Activated CD4-positive, alpha-beta memory T cell treated with anti-CD3 and anti-CD28 coated beads for 36 hours (primary cell): ENCODE data around the gene EFCAB9. TPM values are rescaled to one million over a fixed set of nuclear protein-coding genes. Genes with fewer than 3 reads are reported as not detected.
A peak's percentile ranks its signal among the peaks of the same experiment; 100 is the strongest.

Experiments
- CTCF ChIA-PET: fragments of 350-600 bp; sonication (Branson Sonifier 250); formaldehyde crosslinking; loops from one replicate; lab custom pipeline; 2021; ENCODE audit warnings: antibody characterized with exemption, inconsistent platforms; lab: Charles Lee
- POLR2A ChIA-PET: fragments of 350-600 bp; sonication (Branson Sonifier 250); formaldehyde crosslinking; loops from one replicate; lab custom pipeline; 2021; ENCODE audit warnings: antibody characterized with exemption; lab: Charles Lee
- DNase-seq: peaks from one replicate; pipeline ENCODE4 v3.0.0-alpha.2; 2020
- H3K27ac Mint-ChIP-seq: one replicate; pipeline ENCODE4 v1.8.0; 2021; ENCODE audit warnings: mixed read lengths
- H3K27me3 Mint-ChIP-seq: one replicate; pipeline ENCODE4 v1.8.0; 2021; ENCODE audit warnings: mixed read lengths
- H3K36me3 Mint-ChIP-seq: one replicate; pipeline ENCODE4 v1.8.0; 2021; ENCODE audit warnings: mixed read lengths
- H3K4me1 Mint-ChIP-seq: one replicate; pipeline ENCODE4 v1.8.0; 2021; ENCODE audit warnings: low read depth, mixed read lengths
- H3K4me3 Mint-ChIP-seq: one replicate; pipeline ENCODE4 v1.8.0; 2021; ENCODE audit warnings: mild to moderate bottlenecking, mixed read lengths
- H3K9me3 Mint-ChIP-seq: one replicate; pipeline ENCODE4 v1.8.0; 2021; ENCODE audit warnings: mixed read lengths
- intact Hi-C: fragments of 100-400 bp; cut with micrococcal nuclease; formaldehyde crosslinking; loops from one replicate; pipeline ENCODE4 v1.15.1; 2023
- total RNA-seq, 2 experiments: library from RNA; stranded (reverse); gene quantifications; one replicate each; pipeline ENCODE4 v1.2.3, GENCODE V29; 2021

Gene EFCAB9
- total RNA-seq, 2 experiments from 2014 or later: not detected

DNA sequence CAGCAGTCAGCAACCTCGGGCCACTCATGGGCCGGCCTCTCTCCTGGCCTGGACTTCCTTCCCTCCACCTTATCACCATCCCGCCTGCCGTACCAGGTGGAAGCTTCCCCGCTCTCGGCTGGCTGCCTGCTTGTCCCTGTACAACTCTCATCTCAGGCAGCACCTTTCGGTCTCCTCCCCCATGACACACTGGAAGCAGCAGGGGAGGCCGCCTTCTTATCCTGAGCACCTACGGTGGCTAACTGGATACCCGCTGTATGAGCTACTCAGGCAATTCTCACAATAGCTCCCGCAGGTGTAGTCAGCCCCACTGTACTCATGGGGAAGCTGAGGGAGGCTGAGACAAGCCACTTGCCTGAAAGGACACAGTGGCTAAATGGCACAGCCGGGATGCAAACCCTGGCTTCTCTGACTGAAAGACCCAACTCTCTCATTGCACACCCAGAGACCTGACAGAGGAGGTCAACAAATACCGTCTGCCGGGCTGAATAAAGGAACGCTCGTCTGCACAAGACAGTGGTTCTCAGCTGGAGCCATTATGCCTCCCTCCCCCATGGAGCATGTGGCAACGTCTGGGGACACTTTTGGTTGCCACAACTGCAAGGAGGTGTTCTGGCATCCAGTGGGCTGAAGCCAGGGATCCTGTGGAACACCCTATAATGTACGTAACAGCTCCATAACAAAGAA lies 15.5 kb upstream of the EFCAB9 start:
- H3K27me3 Mint-ChIP-seq: no peaks in the 10 kb centered on the region
- intact Hi-C loops: loop anchor here (5.0 to 10.0 kb wide), 3 partner anchors 234 to 1884 kb away; partner anchors contain the start of genes DUSP1 and LCP2
- peaks cover 38% of the 10 kb centered on the region for H3K36me3 Mint-ChIP-seq
- no peaks in the 10 kb centered on the region for H3K9me3 Mint-ChIP-seq
- peak overlapping the region; percentile 99 for H3K27ac Mint-ChIP-seq
- peak overlapping the region; percentile 73 for H3K4me3 Mint-ChIP-seq
- ChIA-PET POLR2A (interaction anchor here (0.7 to 7.3 kb wide), 7 partner anchors 7 to 272 kb away, joined by 3 to 166 read pairs (median 4); partner anchors contain the start of gene STK10), CTCF (interaction anchor here (0.6 to 2.9 kb wide), 8 partner anchors 8 to 183 kb away, joined by 3 to 21 read pairs (median 3); partner anchors contain the start of gene STK10)
- peaks cover 86% of the 10 kb centered on the region for H3K4me1 Mint-ChIP-seq
- peak; percentile 57 for DNase-seq

DNA sequence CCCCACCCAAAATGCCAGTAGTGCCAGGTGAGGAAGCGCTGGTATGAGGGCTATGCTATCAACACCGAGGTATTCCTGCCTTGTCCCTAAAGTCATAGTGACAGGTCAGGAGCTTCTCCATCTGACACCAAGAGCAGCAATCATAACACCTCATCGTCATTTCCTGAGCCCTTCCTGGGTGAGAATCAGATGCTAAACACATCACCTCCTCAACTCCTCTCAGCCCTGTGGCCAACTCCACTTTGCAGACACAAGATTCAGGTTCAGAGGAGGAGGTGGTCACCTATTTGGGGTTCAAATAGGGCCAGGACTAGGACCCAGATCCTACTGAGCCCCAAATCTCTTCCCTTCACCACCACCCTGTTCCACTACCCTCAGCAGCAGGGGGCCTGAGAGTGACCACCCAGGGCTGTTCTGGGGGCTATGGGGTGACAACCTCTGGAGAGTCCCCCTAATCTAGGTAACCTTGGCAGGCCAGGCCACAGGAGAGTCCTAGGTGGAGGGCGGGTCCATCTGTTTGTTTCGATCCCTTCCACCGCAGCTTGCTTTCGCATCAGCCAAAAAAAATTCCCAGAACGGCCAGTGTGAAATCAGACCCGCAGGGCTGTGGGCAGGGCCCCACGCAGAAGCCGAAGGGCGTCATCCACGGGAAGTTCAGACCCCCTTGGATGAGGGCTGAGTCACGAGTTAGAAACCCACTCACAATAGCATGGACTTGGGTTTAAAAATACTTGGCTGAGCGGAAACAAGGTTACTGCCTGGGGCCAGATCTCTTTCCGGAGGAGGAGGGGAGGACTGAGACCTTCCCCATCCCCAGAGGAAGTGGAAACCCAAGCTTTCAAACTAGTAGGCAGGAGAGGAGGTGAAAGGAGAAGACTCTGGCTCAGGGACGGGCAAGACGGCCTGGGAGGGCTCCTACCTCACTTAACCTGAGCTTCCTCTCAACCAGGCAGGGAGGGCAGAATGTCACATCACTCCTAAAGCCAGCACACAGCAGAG lies 14.7 kb upstream of the EFCAB9 start:
- POLR2A ChIA-PET: interaction anchor here (0.7 to 7.3 kb wide), 9 partner anchors 7 to 273 kb away, joined by 3 to 166 read pairs (median 4); partner anchors contain the start of gene STK10
- H3K36me3 Mint-ChIP-seq: peaks cover 39% of the 10 kb centered on the region

DNA sequence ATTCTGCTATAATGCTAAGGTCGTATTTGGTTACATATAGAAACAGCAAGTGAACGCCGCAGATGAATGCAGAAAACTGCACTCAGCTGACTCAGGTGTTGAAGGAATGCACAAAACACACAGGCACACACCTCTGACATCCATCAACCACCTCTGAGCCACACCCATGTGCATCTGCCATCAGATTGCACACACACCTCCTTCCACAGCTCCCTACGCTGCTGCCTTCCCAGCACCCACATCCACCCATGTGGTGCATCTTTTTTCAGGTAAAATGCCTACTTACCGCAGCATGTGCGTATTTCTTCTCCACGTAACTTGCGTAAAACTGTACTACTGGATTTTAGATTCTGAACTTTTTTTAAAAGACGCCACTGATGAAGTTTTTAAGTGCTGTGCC lies 13.0 kb upstream of the EFCAB9 start:
- ChIA-PET POLR2A (interaction anchor here (0.7 to 3.1 kb wide), 3 partner anchors 18 to 886 kb away, joined by 3 to 15 read pairs (median 5); no protein-coding TSS in a partner anchor), CTCF (interaction anchor here (2.3 kb wide), 1 partner anchor 69 kb away, joined by 7 read pairs; no protein-coding TSS in a partner anchor)
- H3K4me3 Mint-ChIP-seq: peak overlapping the region; percentile 59
- peaks cover 35% of the 10 kb centered on the region for H3K36me3 Mint-ChIP-seq
- H3K27me3 Mint-ChIP-seq: no peaks in the 10 kb centered on the region
- H3K4me1 Mint-ChIP-seq: peaks cover 86% of the 10 kb centered on the region
- no peaks in the 10 kb centered on the region for H3K9me3 Mint-ChIP-seq
- intact Hi-C loops: loop anchor here (10.0 kb wide), 1 partner anchor 1434 kb away; the partner anchor contains the start of gene BOD1
- H3K27ac Mint-ChIP-seq: peak overlapping the region; percentile 99
- DNase-seq: peak; percentile 37

More for the DNA sequence above, 14.7 kb upstream of the EFCAB9 start:
- CTCF ChIA-PET: interaction anchor here (0.6 to 2.9 kb wide), 8 partner anchors 7 to 119 kb away, joined by 3 to 21 read pairs (median 6); partner anchors contain the start of genes STK10 and UBTD2
- Mint-ChIP-seq H3K4me1 (peaks cover 88% of the 10 kb centered on the region), H3K27me3 (no peaks in the 10 kb centered on the region), H3K4me3 (peak overlapping the region; percentile 73), H3K27ac (peak overlapping the region; percentile 99), H3K9me3 (no peaks in the 10 kb centered on the region)
- DNase-seq: peak; percentile 71
- intact Hi-C loops: loop anchor here (1.0 to 10.0 kb wide), 6 partner anchors 9 to 1884 kb away; partner anchors contain the start of genes DUSP1, LCP2 and STK10

DNA sequence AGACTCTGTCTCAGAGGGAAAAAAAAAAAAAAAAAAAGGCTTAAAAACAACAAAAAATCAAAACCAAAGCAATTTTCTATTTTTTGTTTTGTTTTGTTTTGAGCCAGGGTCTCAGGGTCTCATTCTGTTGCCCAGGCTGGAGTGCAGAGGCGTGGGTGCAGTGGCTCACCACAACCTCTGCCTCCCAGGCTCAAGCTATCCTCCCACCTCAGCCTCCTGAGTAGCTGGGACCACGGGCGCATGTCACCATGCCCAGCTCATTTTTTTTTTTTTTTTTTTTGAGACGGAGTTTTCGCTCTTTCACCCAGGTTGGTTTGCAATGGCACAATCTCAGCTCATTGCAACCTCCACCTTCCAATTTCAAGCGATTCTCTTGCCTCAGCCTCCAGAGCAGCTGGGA lies 11.7 kb upstream of the EFCAB9 start:
- intact Hi-C loops: loop anchor here (10.0 kb wide), 1 partner anchor 1433 kb away; the partner anchor contains the start of gene BOD1

DNA sequence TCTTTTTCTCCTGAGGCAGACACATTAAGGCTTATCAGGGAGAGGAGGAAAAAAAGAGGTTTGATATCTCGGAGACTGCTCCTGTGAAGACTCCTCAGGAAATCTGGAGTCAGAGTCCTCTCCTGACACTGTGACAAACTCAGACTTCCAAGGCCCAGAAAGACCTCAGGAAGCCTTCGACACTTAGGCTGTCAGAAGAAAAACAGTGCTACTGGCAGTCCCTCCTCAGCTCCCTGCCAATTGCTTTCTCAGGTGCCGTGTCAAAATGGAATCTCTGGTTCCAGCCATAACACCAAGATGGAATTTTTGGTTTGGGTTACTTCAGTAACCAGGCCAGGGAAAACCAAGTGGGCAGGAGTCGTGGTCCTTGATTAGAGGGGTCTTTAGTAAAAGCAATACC lies 10.1 kb upstream of the EFCAB9 start:
- Mint-ChIP-seq H3K27me3 (no peaks in the 10 kb centered on the region), H3K9me3 (no peaks in the 10 kb centered on the region), H3K27ac (peak overlapping the region; percentile 99), H3K36me3 (peaks cover 32% of the 10 kb centered on the region), H3K4me1 (peaks cover 58% of the 10 kb centered on the region), H3K4me3 (peak overlapping the region; percentile 99)
- intact Hi-C loops: loop anchor here (2.0 to 10.0 kb wide), 2 partner anchors 51 to 1431 kb away; partner anchors contain the start of gene BOD1
- ChIA-PET POLR2A (interaction anchor here (1.5 to 6.8 kb wide), 3 partner anchors 8 to 99 kb away, joined by 3 to 166 read pairs (median 70); partner anchors contain the start of gene UBTD2), CTCF (interaction anchor here (0.9 to 10.9 kb wide), 7 partner anchors 9 to 116 kb away, joined by 3 to 142 read pairs (median 7); no protein-coding TSS in a partner anchor)
- DNase-seq: no peak

More for the DNA sequence above, 11.7 kb upstream of the EFCAB9 start:
- ChIA-PET CTCF (no interaction called here), POLR2A (interaction anchor here (0.6 to 6.8 kb wide), 4 partner anchors 7 to 220 kb away, joined by 3 to 166 read pairs (median 6); no protein-coding TSS in a partner anchor)
- Mint-ChIP-seq H3K36me3 (peaks cover 36% of the 10 kb centered on the region), H3K27me3 (no peaks in the 10 kb centered on the region), H3K4me3 (no peak overlapping the region), H3K4me1 (peaks cover 74% of the 10 kb centered on the region), H3K9me3 (no peaks in the 10 kb centered on the region), H3K27ac (peak overlapping the region; percentile 99)
- DNase-seq: no peak

DNA sequence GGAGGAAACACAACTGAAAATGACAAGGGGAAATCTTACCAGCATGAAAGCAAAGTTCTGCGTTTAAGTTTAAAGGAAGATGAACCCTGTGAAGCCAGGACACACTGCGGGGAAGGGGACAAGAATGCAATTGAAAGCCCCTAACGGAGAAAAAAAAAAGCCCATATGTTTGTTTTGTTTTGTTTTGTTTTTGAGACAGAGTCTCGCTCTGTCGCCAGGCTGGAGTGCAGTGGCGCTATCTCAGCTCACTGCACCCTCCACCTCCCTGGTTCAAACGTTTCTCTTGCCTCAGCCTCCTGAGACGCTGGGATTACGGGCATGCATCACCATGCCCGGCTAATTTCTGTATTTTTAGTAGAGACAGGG lies 8.9 kb upstream of the EFCAB9 start:
- H3K36me3 Mint-ChIP-seq: peaks cover 28% of the 10 kb centered on the region
- peaks cover 47% of the 10 kb centered on the region for H3K4me1 Mint-ChIP-seq
- ChIA-PET CTCF (interaction anchor here (1.1 to 10.9 kb wide), 6 partner anchors 11 to 108 kb away, joined by 3 to 142 read pairs (median 14); no protein-coding TSS in a partner anchor), POLR2A (interaction anchor here (0.8 to 6.8 kb wide), 5 partner anchors 9 to 98 kb away, joined by 3 to 166 read pairs (median 5); partner anchors contain the start of gene UBTD2)
- intact Hi-C loops: loop anchor here (1.0 to 10.0 kb wide), 7 partner anchors 10 to 1430 kb away; partner anchors contain the start of genes BOD1, CREBRF and NPM1
- peak; percentile 42 for DNase-seq
- no peaks in the 10 kb centered on the region for H3K9me3 Mint-ChIP-seq
- no peaks in the 10 kb centered on the region for H3K27me3 Mint-ChIP-seq
- peak overlapping the region; percentile 99 for H3K27ac Mint-ChIP-seq
- peak overlapping the region; percentile 99 for H3K4me3 Mint-ChIP-seq

DNA sequence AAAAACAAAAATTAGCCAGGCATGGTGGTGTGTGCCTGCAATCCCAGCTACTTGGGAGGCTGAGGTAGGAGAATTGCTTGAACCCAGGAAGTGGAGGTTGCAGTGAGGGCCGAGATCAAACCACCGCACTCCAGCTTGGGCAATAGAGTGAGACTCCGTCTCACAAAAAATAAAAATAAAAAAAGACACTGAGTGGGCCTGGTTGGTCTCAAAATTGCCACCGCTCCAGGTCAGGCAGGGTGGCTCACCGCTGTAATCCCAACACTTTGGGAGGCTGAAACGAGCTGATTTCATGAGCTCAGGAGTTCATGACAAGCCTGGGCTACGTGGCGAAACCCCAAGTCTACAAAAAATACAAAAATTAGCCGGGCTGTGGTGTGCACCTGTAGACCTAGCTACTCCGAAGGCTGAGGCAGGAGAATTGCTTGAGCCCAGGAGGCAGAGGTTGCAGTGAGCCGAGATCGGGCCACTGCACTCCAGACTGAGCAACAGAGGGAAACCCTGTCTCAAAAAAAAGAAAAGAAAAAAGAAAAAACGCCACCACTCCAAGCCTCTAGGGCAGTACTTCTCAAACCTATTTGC lies 7.8 kb upstream of the EFCAB9 start:
- Mint-ChIP-seq H3K4me1 (peaks cover 39% of the 10 kb centered on the region), H3K4me3 (peak overlapping the region; percentile 99), H3K36me3 (peaks cover 23% of the 10 kb centered on the region), H3K9me3 (no peaks in the 10 kb centered on the region), H3K27ac (peak overlapping the region; percentile 99), H3K27me3 (no peaks in the 10 kb centered on the region)
- intact Hi-C loops: loop anchor here (5.0 to 10.0 kb wide), 5 partner anchors 279 to 1429 kb away; partner anchors contain the start of genes BOD1, CREBRF and NPM1
- ChIA-PET CTCF (interaction anchor here (0.8 to 10.9 kb wide), 18 partner anchors 8 to 287 kb away, joined by 3 to 142 read pairs (median 4); partner anchors contain the start of gene UBTD2), POLR2A (interaction anchor here (0.8 to 6.8 kb wide), 9 partner anchors 11 to 179 kb away, joined by 3 to 166 read pairs (median 5); partner anchors contain the start of genes FBXW11 and UBTD2)
- no peak for DNase-seq

DNA sequence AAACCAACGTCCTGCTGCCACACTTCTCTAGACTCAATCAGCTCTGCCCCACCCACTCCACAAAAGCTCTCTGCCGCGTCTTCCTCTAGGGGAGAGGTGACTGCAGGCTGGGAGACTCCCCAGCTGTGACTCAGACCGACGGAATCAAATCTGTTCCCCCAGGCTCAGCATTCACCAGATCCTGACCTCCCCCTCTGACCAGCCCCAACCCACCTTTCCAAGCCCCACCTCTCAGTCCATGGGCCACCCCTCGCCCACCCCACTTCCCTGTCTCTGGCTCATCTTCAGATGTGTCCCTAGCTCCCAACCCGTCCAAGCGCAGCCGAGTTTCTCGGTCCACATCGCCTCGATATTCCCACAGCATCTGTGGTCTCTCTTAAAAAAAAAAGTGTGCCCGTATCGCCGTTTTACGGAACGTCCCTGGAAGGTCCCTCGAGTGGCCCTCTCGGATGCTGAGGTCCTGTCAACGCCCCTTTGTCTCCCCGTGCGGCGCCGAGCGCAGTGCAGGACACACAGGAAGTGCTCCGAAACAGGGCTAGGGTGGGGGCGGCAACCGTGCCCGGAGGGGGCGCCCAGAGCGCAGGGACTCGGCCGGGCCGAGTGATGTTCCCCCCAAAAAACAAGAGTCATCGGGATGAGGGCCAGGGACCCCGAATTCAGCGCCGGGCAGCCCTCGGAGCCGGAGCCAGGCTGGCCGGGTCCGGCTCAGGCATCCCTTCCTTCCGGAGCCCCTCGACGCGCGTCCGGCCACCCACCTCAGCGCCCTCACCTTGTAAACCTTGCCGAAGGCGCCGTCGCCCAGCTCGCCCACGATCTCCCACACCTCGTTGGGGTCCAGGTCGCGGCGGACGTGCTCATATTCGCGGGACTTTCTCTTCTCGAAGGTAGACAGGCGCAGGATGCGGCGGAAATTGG lies 6.6 kb upstream of the EFCAB9 start:
- H3K4me1 Mint-ChIP-seq: peaks cover 34% of the 10 kb centered on the region
- intact Hi-C loops: loop anchor here (1.0 to 10.0 kb wide), 13 partner anchors 8 to 1427 kb away; partner anchors contain the start of genes BOD1, CREBRF, FBXW11 and NPM1
- DNase-seq: peak; percentile 87
- POLR2A ChIA-PET: interaction anchor here (0.7 to 6.8 kb wide), 11 partner anchors 12 to 583 kb away, joined by 3 to 166 read pairs (median 5); partner anchors contain the start of genes DUSP1, FBXW11 and UBTD2
- CTCF ChIA-PET: interaction anchor here (0.8 to 10.9 kb wide), 27 partner anchors 9 to 280 kb away, joined by 3 to 142 read pairs (median 6); partner anchors contain the start of genes FBXW11 and UBTD2
- H3K9me3 Mint-ChIP-seq: no peaks in the 10 kb centered on the region
- H3K27ac Mint-ChIP-seq: peak overlapping the region; percentile 99
- H3K4me3 Mint-ChIP-seq: peak overlapping the region; percentile 99
- no peaks in the 10 kb centered on the region for H3K27me3 Mint-ChIP-seq
- H3K36me3 Mint-ChIP-seq: peaks cover 23% of the 10 kb centered on the region
